ENCODE measurements around the gene JMY. TPM values are rescaled to one million over a fixed set of nuclear protein-coding genes. Genes with fewer than 3 reads are reported as not detected.
A peak's percentile ranks its signal among the peaks of the same experiment; 100 is the strongest.

Gene JMY
- total RNA-seq, 1 donor from 2014 or later = 7.0 TPM

DNA sequence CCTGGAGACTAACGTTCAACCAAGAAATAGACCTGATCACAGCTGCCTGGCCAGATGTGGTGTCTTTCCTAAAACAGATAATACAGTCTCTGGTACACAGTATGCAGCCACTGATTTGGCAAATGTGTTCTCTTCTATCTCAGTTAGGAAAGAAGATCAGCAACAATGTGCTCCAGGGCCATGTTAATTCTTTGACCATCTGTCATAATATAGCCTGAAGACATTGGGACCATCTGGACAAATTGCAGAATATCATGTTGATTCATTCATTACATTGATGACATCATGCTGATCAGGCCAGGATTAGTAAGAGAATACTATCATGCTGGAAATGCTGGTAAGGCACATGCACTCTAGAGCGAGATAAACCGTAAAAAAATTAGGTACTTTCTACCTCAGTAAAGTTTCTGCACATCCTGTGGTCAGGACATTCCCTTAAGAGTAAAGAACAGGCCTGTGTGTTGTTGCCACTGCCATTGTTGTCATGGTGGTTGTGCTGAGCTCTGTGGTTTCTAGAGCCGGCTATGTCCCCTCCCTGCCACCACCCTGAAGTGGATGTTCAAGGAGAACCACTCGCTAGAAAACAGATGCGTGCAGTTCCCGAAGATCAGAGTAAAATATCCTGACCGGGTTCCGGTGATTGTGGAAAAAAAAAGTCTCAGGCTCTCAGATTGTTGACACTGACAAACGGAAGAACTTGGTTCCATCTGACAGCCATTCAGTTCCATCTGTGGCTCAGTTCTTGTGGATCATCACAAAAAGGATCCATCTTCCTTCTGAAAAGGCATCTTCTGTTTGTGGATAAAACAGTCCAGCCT lies 6.4 kb upstream of the JMY start:
- H3K27me3 ChIP-seq (ENCODE audit: insufficient read depth, low read length) = no peaks in the 10 kb centered on the region
- H3K4me2 ChIP-seq (ENCODE audit: low read length) = no peak overlapping the region
- H3K27ac ChIP-seq (ENCODE audit: low read depth, low read length) = no peak overlapping the region
- H3K79me2 ChIP-seq (ENCODE audit: insufficient read depth, low read length) = no peaks in the 10 kb centered on the region
- peak; percentile 26 for DNase-seq (ENCODE audit: low read depth)
- H3K4me1 Mint-ChIP-seq (ENCODE audit: low read depth, unreplicated experiment) = no peaks in the 10 kb centered on the region
- no peak overlapping the region for H3K27ac Mint-ChIP-seq (ENCODE audit: unreplicated experiment)
- no peaks in the 10 kb centered on the region for H3K4me1 ChIP-seq (ENCODE audit: insufficient read depth, low read length)
- TF ChIP-seq EZH2 (IDR thresholded peaks at IDR 0.05; ENCODE audit: insufficient read depth, low read length) (no peak), CTCF (IDR thresholded peaks at IDR 0.05; ENCODE audit: insufficient read depth, low read depth, low read length) (no peak)
- no peak overlapping the region for H3K9ac ChIP-seq (ENCODE audit: low read length)
- H3K27me3 Mint-ChIP-seq (ENCODE audit: low read depth, unreplicated experiment) = no peaks in the 10 kb centered on the region
- H3K36me3 Mint-ChIP-seq (ENCODE audit: low read depth, unreplicated experiment) = no peaks in the 10 kb centered on the region
- peaks cover 2% of the 10 kb centered on the region for H3K9me3 Mint-ChIP-seq (ENCODE audit: unreplicated experiment)
- H3K9me3 ChIP-seq (ENCODE audit: insufficient read depth, low read depth, low read length) = no peaks in the 10 kb centered on the region
- H2AFZ ChIP-seq (ENCODE audit: low read depth, low read length) = no peak overlapping the region
- H3K4me3 ChIP-seq (ENCODE audit: insufficient read depth, low read depth, low read length) = no peak overlapping the region
- no peak for FAIRE-seq
- H4K20me1 ChIP-seq (ENCODE audit: insufficient read depth, low read length) = no peaks in the 10 kb centered on the region
- H3K4me3 Mint-ChIP-seq (ENCODE audit: unreplicated experiment) = no peak overlapping the region
- H3K36me3 ChIP-seq (ENCODE audit: insufficient read depth, low read length) = no peaks in the 10 kb centered on the region

GRCh38 chr5:79235261-79235633 lies 684 bp upstream of the JMY start:
- H3K4me3 Mint-ChIP-seq (ENCODE audit: unreplicated experiment) = peak overlapping the region; percentile 94
- TF ChIP-seq CTCF (IDR thresholded peaks at IDR 0.05; ENCODE audit: insufficient read depth, low read depth, low read length) = no peak
- no peak for TF ChIP-seq EZH2 (IDR thresholded peaks at IDR 0.05; ENCODE audit: insufficient read depth, low read length)
- H3K27ac ChIP-seq (ENCODE audit: low read depth, low read length) = peak overlapping the region; percentile 0
- no peaks in the 10 kb centered on the region for H3K27me3 Mint-ChIP-seq (ENCODE audit: low read depth, unreplicated experiment)
- no peaks in the 10 kb centered on the region for H3K27me3 ChIP-seq (ENCODE audit: insufficient read depth, low read length)
- no peaks in the 10 kb centered on the region for H3K36me3 ChIP-seq (ENCODE audit: insufficient read depth, low read length)
- peak overlapping the region; percentile 95 for H2AFZ ChIP-seq (ENCODE audit: low read depth, low read length)
- no peak for FAIRE-seq
- H3K4me2 ChIP-seq (ENCODE audit: low read length) = peak overlapping the region; percentile 92
- H3K9me3 ChIP-seq (ENCODE audit: insufficient read depth, low read depth, low read length) = no peaks in the 10 kb centered on the region
- H3K4me3 ChIP-seq (ENCODE audit: insufficient read depth, low read depth, low read length) = peak overlapping the region; percentile 83
- H4K20me1 ChIP-seq (ENCODE audit: insufficient read depth, low read length) = peaks cover 18% of the 10 kb centered on the region
- DNase-seq (ENCODE audit: low read depth) = no peak
- H3K9ac ChIP-seq (ENCODE audit: low read length) = peak overlapping the region; percentile 82
- peak overlapping the region; percentile 96 for H3K27ac Mint-ChIP-seq (ENCODE audit: unreplicated experiment)
- H3K4me1 Mint-ChIP-seq (ENCODE audit: low read depth, unreplicated experiment) = peaks cover 5% of the 10 kb centered on the region
- no peaks in the 10 kb centered on the region for H3K36me3 Mint-ChIP-seq (ENCODE audit: low read depth, unreplicated experiment)
- peaks cover 14% of the 10 kb centered on the region for H3K79me2 ChIP-seq (ENCODE audit: insufficient read depth, low read length)
- H3K9me3 Mint-ChIP-seq (ENCODE audit: unreplicated experiment) = no peaks in the 10 kb centered on the region
- peaks cover 15% of the 10 kb centered on the region for H3K4me1 ChIP-seq (ENCODE audit: insufficient read depth, low read length)

All from astrocyte (in vitro differentiated cells and primary cell).